HG03175 (cell line): ENCODE results near the gene TRAP1.

ENCODE experiments used
- ATAC-seq: cut with Tn5 transposase; IDR thresholded peaks from one replicate; pipeline ENCODE4 v1.9.1; 2021; ENCODE audit warnings: mild to moderate bottlenecking, moderate library complexity; ENCODE audit not compliant: unreplicated experiment

The TRAP1 gene

GRCh38 chr16:3652373-3653195, 64.7 kb downstream of the TRAP1 start:
- no peak for ATAC-seq

- no peak for ATAC-seq
These were observed 65.6 kb downstream of the TRAP1 start for GRCh38 chr16:3651461-3652372.

- no peak for ATAC-seq
These were observed 66.6 kb downstream of the TRAP1 start for GRCh38 chr16:3650631-3651265.

- ATAC-seq: no peak
These were observed 70.9 kb downstream of the TRAP1 start for GRCh38 chr16:3646348-3646920.

GRCh38 chr16:3645504-3646347, 71.6 kb downstream of the TRAP1 start:
- ATAC-seq: no peak

GRCh38 chr16:3645108-3645503, 72.2 kb downstream of the TRAP1 start:
- no peak for ATAC-seq

GRCh38 chr16:3643095-3643730, 74.1 kb downstream of the TRAP1 start:
- no peak for ATAC-seq

- ATAC-seq: no peak
These were observed 74.8 kb downstream of the TRAP1 start for GRCh38 chr16:3642397-3643094.

GRCh38 chr16:3641801-3642396, 75.4 kb downstream of the TRAP1 start:
- ATAC-seq: no peak

- no peak for ATAC-seq
These were observed 76.5 kb downstream of the TRAP1 start for GRCh38 chr16:3640632-3641501.

- ATAC-seq: no peak
These were observed 77.1 kb downstream of the TRAP1 start for GRCh38 chr16:3640207-3640606.

- no peak for ATAC-seq
These were observed 78.2 kb downstream of the TRAP1 start for GRCh38 chr16:3638916-3639644.

- ATAC-seq: no peak
These were observed 79.9 kb downstream of the TRAP1 start for GRCh38 chr16:3637371-3637923.

GRCh38 chr16:3625911-3626732, 91.2 kb downstream of the TRAP1 start:
- ATAC-seq: no peak

- no peak for ATAC-seq
These were observed 92.0 kb downstream of the TRAP1 start for GRCh38 chr16:3625331-3625730.

- ATAC-seq: no peak
These were observed 93.7 kb downstream of the TRAP1 start for GRCh38 chr16:3623642-3624041.
